Measurements from ENCODE around the gene RSPH9. TPM values are rescaled to one million over a fixed set of nuclear protein-coding genes. Genes with fewer than 3 reads are reported as not detected.

Gene RSPH9
- total and polyA plus RNA-seq, 7 experiments from 2014 or later: 0.96 to 1.1 TPM; not detected in 5

- Mint-ChIP-seq H3K36me3 (peaks cover 1 to 21% (median 13%) of the 10 kb centered on the region in 5 donors), H3K27me3 (no peaks in the 10 kb centered on the region), H3K4me1 (peaks cover 29 to 40% (median 37%) of the 10 kb centered on the region in 7 donors), H3K27ac (peak overlapping the region; percentile 37 to 93 (median 61)), H3K9me3 (peaks cover 0 to 3% (median 0%) of the 10 kb centered on the region in 11 donors), H3K4me3 (peak overlapping the region; percentile 5 to 100 (median 68))
- ATAC-seq (no peak), DNase-seq (no peak)
- Histone ChIP-seq H3K9me3 (ENCODE audit: control insufficient read depth in 2 of 3, low read length in 3 of 3) (no peaks in the 10 kb centered on the region), H3K36me3 (ENCODE audit: control insufficient read depth in 2 of 3, insufficient read depth in 3 of 3, low read length in 3 of 3) (peaks cover 0 to 39% (median 4%) of the 10 kb centered on the region in 3 experiments), H3K27me3 (ENCODE audit: control insufficient read depth in 2 of 2, insufficient read depth in 2 of 2, low read length in 2 of 2) (no peaks in the 10 kb centered on the region), H3K4me1 (ENCODE audit: control insufficient read depth in 2 of 2, insufficient read depth in 2 of 2, low read length in 2 of 2) (peaks cover 9 to 11% of the 10 kb centered on the region in 2 donors), H3K27ac (ENCODE audit: low read depth, low read length) (peak overlapping the region; percentile 16), H3K4me3 (ENCODE audit: low read length) (no peak overlapping the region)
- ChIA-PET POLR2A (interaction anchor here (0.8 kb wide), 1 partner anchor 225 kb away, joined by 5 read pairs; no protein-coding TSS in a partner anchor), CTCF (no interaction called here)
- intact Hi-C loops (cut with micrococcal nuclease): loop anchor here (5.0 kb wide), 4 partner anchors 245 to 760 kb away; partner anchors contain the start of genes CDC5L (in 1 of the 2), KLHDC3 (in 1 of the 2), MEA1 (in 1 of the 2) and SRF (in 1 of the 2)
These were observed 17.6 kb upstream of the RSPH9 start for GRCh38 chr6:43627008-43627825.

GRCh38 chr6:43628393-43629103 lies 16.3 kb upstream of the RSPH9 start:
- H3K4me3 ChIP-seq (ENCODE audit: low read length): peak overlapping the region; percentile 98
- H3K9me3 ChIP-seq (ENCODE audit: control insufficient read depth in 2 of 3, low read length in 3 of 3): no peaks in the 10 kb centered on the region
- peaks cover 9 to 11% of the 10 kb centered on the region in 2 donors for H3K4me1 ChIP-seq (ENCODE audit: control insufficient read depth in 2 of 2, insufficient read depth in 2 of 2, low read length in 2 of 2)
- ChIA-PET POLR2A (interaction anchor here (0.8 to 1.4 kb wide), 9 partner anchors 10 to 619 kb away, joined by 3 to 7 read pairs (median 5); partner anchors contain the start of genes HSP90AB1, MRPS18A, POLR1C and YIPF3), CTCF (interaction anchor here (0.7 kb wide), 1 partner anchor 39 kb away, joined by 4 read pairs; no protein-coding TSS in a partner anchor)
- peak overlapping the region; percentile 97 to 100 (median 99) for H3K4me3 Mint-ChIP-seq
- peak overlapping the region; percentile 76 for H3K27ac ChIP-seq (ENCODE audit: low read depth, low read length)
- DNase-seq: peak in 8 of 9 donors; percentile 37 to 61 (median 51)
- H3K36me3 ChIP-seq (ENCODE audit: control insufficient read depth in 2 of 3, insufficient read depth in 3 of 3, low read length in 3 of 3): peaks cover 0 to 28% (median 3%) of the 10 kb centered on the region in 3 experiments
- H3K9me3 Mint-ChIP-seq: peaks cover 0 to 3% (median 0%) of the 10 kb centered on the region in 11 donors
- intact Hi-C loops (cut with micrococcal nuclease): loop anchor here (1.0 to 5.0 kb wide), 25 partner anchors 8 to 1894 kb away; partner anchors contain the start of genes ABCC10 (in 2 of the 2), MRPS18A (in 2 of the 2), POLH (in 2 of the 2) and POLR1C (in 2 of the 2)
- H3K27ac Mint-ChIP-seq: peak overlapping the region; percentile 90 to 99 (median 98)
- peaks cover 0 to 19% (median 12%) of the 10 kb centered on the region in 5 donors for H3K36me3 Mint-ChIP-seq
- H3K27me3 ChIP-seq (ENCODE audit: control insufficient read depth in 2 of 2, insufficient read depth in 2 of 2, low read length in 2 of 2): no peaks in the 10 kb centered on the region
- ATAC-seq: peak; percentile 16
- peaks cover 25 to 40% (median 33%) of the 10 kb centered on the region in 7 donors for H3K4me1 Mint-ChIP-seq
- no peaks in the 10 kb centered on the region for H3K27me3 Mint-ChIP-seq

GRCh38 chr6:43629104-43629504 lies 15.7 kb upstream of the RSPH9 start, which contains the start of gene GTPBP2:
Gene GTPBP2, minus strand, starts transcription at chr6:43629264. Its CDS starts 102 bp downstream, at chr6:43629162.
- Histone ChIP-seq H3K36me3 (ENCODE audit: control insufficient read depth in 2 of 3, insufficient read depth in 3 of 3, low read length in 3 of 3) (peaks cover 0 to 23% (median 3%) of the 10 kb centered on the region in 3 experiments), H3K27me3 (ENCODE audit: control insufficient read depth in 2 of 2, insufficient read depth in 2 of 2, low read length in 2 of 2) (no peaks in the 10 kb centered on the region), H3K4me1 (ENCODE audit: control insufficient read depth in 2 of 2, insufficient read depth in 2 of 2, low read length in 2 of 2) (peaks cover 9 to 11% of the 10 kb centered on the region in 2 donors), H3K4me3 (ENCODE audit: low read length) (peak within 1 kb of the TSS; percentile 98), H3K27ac (ENCODE audit: low read depth, low read length) (peak within 1 kb of the TSS; percentile 76), H3K9me3 (ENCODE audit: control insufficient read depth in 2 of 3, low read length in 3 of 3) (no peaks in the 10 kb centered on the region)
- peaks cover 27 to 40% (median 36%) of the 10 kb centered on the region in 7 donors for H3K4me1 Mint-ChIP-seq
- ChIA-PET CTCF (interaction anchor here (0.6 to 1.3 kb wide), 4 partner anchors 11 to 59 kb away, joined by 3 to 7 read pairs (median 4); no protein-coding TSS in a partner anchor), POLR2A (interaction anchor here (0.8 to 1.4 kb wide), 11 partner anchors 11 to 618 kb away, joined by 3 to 9 read pairs (median 5); partner anchors contain the start of genes DNPH1, HSP90AB1, MRPS18A and POLR1C)
- H3K36me3 Mint-ChIP-seq: peaks cover 0 to 15% (median 12%) of the 10 kb centered on the region in 5 donors
- intact Hi-C loops (cut with micrococcal nuclease): loop anchor here (1.0 to 5.0 kb wide), 23 partner anchors 16 to 1894 kb away; partner anchors contain the start of genes ABCC10 (in 2 of the 2), MRPS18A (in 2 of the 2), POLH (in 2 of the 2) and POLR1C (in 2 of the 2)
- H3K27ac Mint-ChIP-seq: peak within 1 kb of the TSS; percentile 90 to 99 (median 98)
- peak; percentile 85 to 97 (median 93) for DNase-seq
- peak within 1 kb of the TSS; percentile 97 to 100 (median 99) for H3K4me3 Mint-ChIP-seq
- peaks cover 0 to 3% (median 0%) of the 10 kb centered on the region in 11 donors for H3K9me3 Mint-ChIP-seq
- no peaks in the 10 kb centered on the region for H3K27me3 Mint-ChIP-seq
- peak; percentile 92 for ATAC-seq

DNA sequence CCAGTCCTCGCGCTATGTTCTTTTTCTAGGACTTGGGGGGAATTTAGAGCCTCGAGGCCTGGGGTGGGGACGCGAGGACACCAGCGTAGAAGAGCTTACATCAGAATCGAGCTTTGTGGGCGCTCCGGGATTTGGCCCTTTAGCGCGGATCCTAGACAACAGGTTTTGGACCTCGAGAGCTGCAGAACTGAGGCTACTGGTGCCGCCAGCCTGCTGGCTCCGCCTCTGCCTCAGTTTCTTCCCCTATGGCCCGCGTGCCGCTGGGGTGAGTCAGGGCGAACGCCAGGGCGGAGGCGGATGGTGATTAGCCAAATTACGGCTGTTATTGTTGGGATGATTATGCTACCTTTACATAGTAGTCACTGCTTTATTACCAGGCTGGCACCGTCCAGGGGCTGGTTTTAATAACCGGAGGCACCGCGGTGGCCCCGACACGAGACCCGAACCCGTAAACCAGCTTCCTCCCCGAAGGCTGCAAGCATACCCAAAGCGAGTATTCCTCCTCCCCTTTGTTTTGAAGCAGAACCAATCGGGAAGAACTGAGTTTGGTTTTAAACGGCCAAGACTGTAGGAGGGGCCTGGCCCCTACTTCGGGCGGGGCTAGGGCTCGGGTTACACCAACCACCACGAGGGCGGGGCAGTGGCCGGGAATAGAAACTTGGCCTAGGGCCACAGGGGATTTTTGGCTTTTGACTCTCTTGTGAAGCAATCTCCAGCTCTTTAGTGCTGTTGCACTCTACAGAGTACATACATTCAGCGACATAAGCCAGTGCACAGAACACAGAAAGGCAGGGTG lies 15.1 kb upstream of the RSPH9 start:
- ATAC-seq (peak; percentile 79), DNase-seq (peak; percentile 64 to 90 (median 75))
- Mint-ChIP-seq H3K4me3 (peak overlapping the region; percentile 97 to 100 (median 99)), H3K9me3 (peaks cover 0 to 3% (median 0%) of the 10 kb centered on the region in 11 donors), H3K27me3 (no peaks in the 10 kb centered on the region), H3K4me1 (peaks cover 30 to 42% (median 38%) of the 10 kb centered on the region in 7 donors), H3K27ac (peak overlapping the region; percentile 90 to 99 (median 98)), H3K36me3 (peaks cover 0 to 16% (median 9%) of the 10 kb centered on the region in 5 donors)
- no peaks in the 10 kb centered on the region for H3K9me3 ChIP-seq (ENCODE audit: control insufficient read depth in 2 of 3, low read length in 3 of 3)
- POLR2A ChIA-PET: interaction anchor here (0.6 to 1.4 kb wide), 14 partner anchors 10 to 618 kb away, joined by 3 to 9 read pairs (median 3); partner anchors contain the start of genes DNPH1, HSP90AB1, MRPS18A and POLR1C
- H3K36me3 ChIP-seq (ENCODE audit: control insufficient read depth in 2 of 3, insufficient read depth in 3 of 3, low read length in 3 of 3): peaks cover 0 to 17% (median 3%) of the 10 kb centered on the region in 3 experiments
- no peaks in the 10 kb centered on the region for H3K27me3 ChIP-seq (ENCODE audit: control insufficient read depth in 2 of 2, insufficient read depth in 2 of 2, low read length in 2 of 2)
- H3K27ac ChIP-seq (ENCODE audit: low read depth, low read length): peak overlapping the region; percentile 76
- peaks cover 9 to 11% of the 10 kb centered on the region in 2 donors for H3K4me1 ChIP-seq (ENCODE audit: control insufficient read depth in 2 of 2, insufficient read depth in 2 of 2, low read length in 2 of 2)
- intact Hi-C loops (cut with micrococcal nuclease): loop anchor here (1.0 to 10.0 kb wide), 25 partner anchors 16 to 1895 kb away; partner anchors contain the start of genes ABCC10 (in 2 of the 2), HSP90AB1 (in 2 of the 2), MRPS18A (in 2 of the 2) and POLH (in 2 of the 2)
- CTCF ChIA-PET: interaction anchor here (0.6 to 1.3 kb wide), 5 partner anchors 12 to 59 kb away, joined by 3 to 7 read pairs (median 4); no protein-coding TSS in a partner anchor
- H3K4me3 ChIP-seq (ENCODE audit: low read length): peak overlapping the region; percentile 98

GRCh38 chr6:43630980-43631619 lies 13.7 kb upstream of the RSPH9 start:
- Histone ChIP-seq H3K9me3 (ENCODE audit: control insufficient read depth in 2 of 3, low read length in 3 of 3) (no peaks in the 10 kb centered on the region), H3K4me1 (ENCODE audit: control insufficient read depth in 2 of 2, insufficient read depth in 2 of 2, low read length in 2 of 2) (peaks cover 17 to 19% of the 10 kb centered on the region in 2 donors), H3K4me3 (ENCODE audit: low read length) (no peak overlapping the region), H3K27ac (ENCODE audit: low read depth, low read length) (no peak overlapping the region), H3K27me3 (ENCODE audit: control insufficient read depth in 2 of 2, insufficient read depth in 2 of 2, low read length in 2 of 2) (no peaks in the 10 kb centered on the region), H3K36me3 (ENCODE audit: control insufficient read depth in 2 of 3, insufficient read depth in 3 of 3, low read length in 3 of 3) (peaks cover 0 to 3% (median 0%) of the 10 kb centered on the region in 3 experiments)
- Mint-ChIP-seq H3K4me1 (peaks cover 38 to 56% (median 49%) of the 10 kb centered on the region in 7 donors), H3K4me3 (peak overlapping the region in 5 of 10 donors; percentile 36 to 61 (median 57)), H3K36me3 (peaks cover 0 to 17% (median 7%) of the 10 kb centered on the region in 5 donors), H3K27me3 (peaks cover 0 to 3% (median 0%) of the 10 kb centered on the region in 5 donors), H3K27ac (peak overlapping the region in 6 of 9 donors; percentile 54 to 98 (median 82)), H3K9me3 (peaks cover 0 to 5% (median 0%) of the 10 kb centered on the region in 11 donors)
- no peak for ATAC-seq
- DNase-seq: no peak
- ChIA-PET CTCF (no interaction called here), POLR2A (no interaction called here)
- intact Hi-C loops (cut with micrococcal nuclease): loop anchor here (2.0 to 10.0 kb wide), 3 partner anchors 616 to 1696 kb away; partner anchors contain the start of genes HSP90AB1 (in 1 of the 2) and UBR2 (in 1 of the 2)

All from naive thymus-derived CD4-positive, alpha-beta T cell (primary cell).